H1 (cell line): ENCODE data around the gene CPEB3. TPM values are rescaled to one million over a fixed set of nuclear protein-coding genes. Genes with fewer than 3 reads are reported as not detected.

Experiments
- KDM1A ChIP-seq: fragments of 200-600, 300-600 bp; sonication (generic); IDR thresholded peaks from 2 replicates; pipeline ENCODE4 v1.7.1; 2016; ENCODE audit warnings: mild to moderate bottlenecking, low read length, borderline replicate concordance
- RAD21 ChIP-seq, 2 experiments: IDR thresholded peaks in 1 of 2; conservative IDR thresholded peaks in 1 of 2; 2 replicates each; pipeline ENCODE4 v1.6.1; 2011; ENCODE audit warnings: low read depth in 2 of 2, low read length in 2 of 2, improper control_type of control experiment in 1 of 2, inconsistent platforms in 1 of 2, mild to moderate bottlenecking in 1 of 2, moderate library complexity in 1 of 2
- RNF2 ChIP-seq: fragments of 200-900, 300-1000 bp; sonication (generic); IDR thresholded peaks from 2 replicates; pipeline ENCODE4 v1.7.1; 2016; ENCODE audit warnings: borderline replicate concordance, low read depth, mild to moderate bottlenecking, antibody characterized with exemption, low read length; ENCODE audit not compliant: poor library complexity, severe bottlenecking; ENCODE audit errors: missing control alignments
- polyA plus RNA-seq, 7 experiments: library from polyadenylated mRNA; depleted of rRNA in 3 of 7; stranded (reverse) in 5 of 7; unstranded in 2 of 7; fragments of >200 nt in 5 of 7; fragments of 200-250 nt in 2 of 7; gene quantifications; 1 replicate in 5 of 7; 2 replicates in 1 of 7; 4 replicates in 1 of 7; pipeline versions ENCODE4 v1.2.1 to v1.2.3, GENCODE V29; 2011 to 2013; ENCODE audit warnings: missing spikeins in 2 of 7, mixed read lengths in 2 of 7
- total RNA-seq: library from RNA; stranded (reverse); fragmentation: NEBNext Ultra II Directional; extraction: Animal tissue kit (Norgen Biotek cat#: 25700); gene quantifications from 2 replicates; pipeline ENCODE4 v1.2.1, GENCODE V29; 2021

The CPEB3 gene
- total and polyA plus RNA-seq, 2 of the 8 experiments (the other 6 are each of a cell fraction or from before 2014, with no cell fraction given) = 0.39 to 1.7 TPM

- TF ChIP-seq KDM1A (no peak), RAD21 (IDR thresholded peaks at IDR 0.05 in 1 of 2, conservative IDR thresholded peaks at IDR 0.05 in 1 of 2; ENCODE audit: low read depth in 2 of 2, low read length in 2 of 2) (no peak), RNF2 (no peak)
- TF ChIP-seq, all 59 proteins: peak for 0
These were observed 179.4 kb downstream of the CPEB3 start (continued) for GRCh38 chr10:92111336-92111939.
